Fibroblast of gingiva (primary cell): ENCODE data around the gene RLN3.

Experiments used
- DNase-seq: peaks from one replicate; pipeline ENCODE4 v3.0.0-alpha.2; 2011; ENCODE audit warnings: low read depth

RLN3 gene

GRCh38 chr19:14054721-14055120 is 26.8 kb downstream of the RLN3 start:
- DNase-seq = no peak

- no peak for DNase-seq
Observed at GRCh38 chr19:14055396-14055795, 27.4 kb downstream of the RLN3 start.

- no peak for DNase-seq
Observed at GRCh38 chr19:14056069-14056666, 28.2 kb downstream of the RLN3 start.

GRCh38 chr19:14056741-14057356 is 28.9 kb downstream of the RLN3 start:
- DNase-seq = no peak

- DNase-seq = no peak
Observed at GRCh38 chr19:14058182-14059092, 30.5 kb downstream of the RLN3 start.

GRCh38 chr19:14059093-14059480 is 31.1 kb downstream of the RLN3 start:
- no peak for DNase-seq

GRCh38 chr19:14059652-14060155 is 31.8 kb downstream of the RLN3 start:
- DNase-seq = no peak

GRCh38 chr19:14061081-14061749 is 33.3 kb downstream of the RLN3 start:
- no peak for DNase-seq

GRCh38 chr19:14061751-14062557 is 34.0 kb downstream of the RLN3 start, which contains the start of gene PALM3:
PALM3 (minus strand) TSS chr19:14062076; CDS start chr19:14061980, 96 bp downstream.
- no peak for DNase-seq

GRCh38 chr19:14062558-14062855 is 34.6 kb downstream of the RLN3 start:
- DNase-seq = no peak

- no peak for DNase-seq
Observed at GRCh38 chr19:14063105-14063504, 35.2 kb downstream of the RLN3 start.

- DNase-seq = no peak
Observed at GRCh38 chr19:14066134-14066533, 38.2 kb downstream of the RLN3 start.

- no peak for DNase-seq
Observed at GRCh38 chr19:14070268-14071050, 42.5 kb downstream of the RLN3 start.

- peak; percentile 20 for DNase-seq
Observed at GRCh38 chr19:14072535-14073260, 44.8 kb downstream of the RLN3 start, which contains the start of gene MISP3. MISP3 (plus strand) TSS chr19:14072786; CDS start chr19:14073310, 524 bp downstream.

- peak; percentile 79 for DNase-seq
Observed at GRCh38 chr19:14073261-14073924, 45.4 kb downstream of the RLN3 start.

GRCh38 chr19:14073925-14074838 is 46.2 kb downstream of the RLN3 start:
- DNase-seq = no peak

- peak; percentile 35 for DNase-seq
Observed at GRCh38 chr19:14078411-14078810, 50.5 kb downstream of the RLN3 start.
